ENCODE measurements around the gene NDC80. TPM values are rescaled to one million over a fixed set of nuclear protein-coding genes. Genes with fewer than 3 reads are reported as not detected.

The NDC80 gene
- total and polyA plus RNA-seq, 3 donors from 2014 or later: 8.4 to 15.4 (median 12.9) TPM

- no peak for DNase-seq
- Histone ChIP-seq H3K4me3 (no peak overlapping the region), H3K27me3 (no peaks in the 10 kb centered on the region), H3K27ac (no peak overlapping the region), H3K9me3 (no peaks in the 10 kb centered on the region), H3K4me1 (no peaks in the 10 kb centered on the region), H3K36me3 (ENCODE audit: low read depth, missing control alignments) (no peaks in the 10 kb centered on the region)
- TF ChIP-seq CTCF (IDR thresholded peaks at IDR 0.05) (no peak), POLR2A (IDR thresholded peaks at IDR 0.05) (no peak)
- intact Hi-C loops (cut with DNase I; ENCODE audit: low total_unique reads): no loop called here
- 75 to 78% methylated on average over 4 of the region's 4 CpGs for WGBS, 2 donors
These were observed 34.9 kb upstream of the NDC80 start for GRCh38 chr18:2536493-2536892.

- Histone ChIP-seq H3K4me3 (no peak overlapping the region), H3K4me1 (no peaks in the 10 kb centered on the region), H3K27me3 (no peaks in the 10 kb centered on the region), H3K36me3 (ENCODE audit: low read depth, missing control alignments) (no peaks in the 10 kb centered on the region), H3K9me3 (no peaks in the 10 kb centered on the region), H3K27ac (no peak overlapping the region)
- TF ChIP-seq CTCF (IDR thresholded peaks at IDR 0.05) (no peak), POLR2A (IDR thresholded peaks at IDR 0.05) (no peak)
- intact Hi-C loops (cut with DNase I; ENCODE audit: low total_unique reads): no loop called here
- WGBS, 2 donors: 51 to 53% methylated on average over 3 of the region's 3 CpGs
- no peak for DNase-seq
These were observed 34.1 kb upstream of the NDC80 start for GRCh38 chr18:2537296-2537695.

GRCh38 chr18:2538236-2538635 lies 33.1 kb upstream of the NDC80 start:
- Histone ChIP-seq H3K4me3 (no peak overlapping the region), H3K36me3 (ENCODE audit: low read depth, missing control alignments) (no peaks in the 10 kb centered on the region), H3K4me1 (no peaks in the 10 kb centered on the region), H3K27ac (no peak overlapping the region), H3K9me3 (no peaks in the 10 kb centered on the region), H3K27me3 (no peaks in the 10 kb centered on the region)
- TF ChIP-seq POLR2A (IDR thresholded peaks at IDR 0.05) (no peak), CTCF (IDR thresholded peaks at IDR 0.05) (no peak)
- 69 to 80% methylated on average over 1 of the region's 1 CpG for WGBS, 2 donors
- peak; percentile 35 for DNase-seq
- intact Hi-C loops (cut with DNase I; ENCODE audit: low total_unique reads): no loop called here

GRCh38 chr18:2538844-2539243 lies 32.5 kb upstream of the NDC80 start:
- no peak overlapping the region for H3K4me3 ChIP-seq
- no peaks in the 10 kb centered on the region for H3K27me3 ChIP-seq
- intact Hi-C loops (cut with DNase I; ENCODE audit: low total_unique reads): no loop called here
- WGBS, 2 donors: 65 to 72% methylated on average over 1 of the region's 1 CpG
- H3K27ac ChIP-seq: no peak overlapping the region
- H3K4me1 ChIP-seq: no peaks in the 10 kb centered on the region
- DNase-seq: no peak
- H3K36me3 ChIP-seq (ENCODE audit: low read depth, missing control alignments): no peaks in the 10 kb centered on the region
- TF ChIP-seq CTCF (IDR thresholded peaks at IDR 0.05): no peak
- TF ChIP-seq POLR2A (IDR thresholded peaks at IDR 0.05): no peak
- no peaks in the 10 kb centered on the region for H3K9me3 ChIP-seq

- H3K4me3 ChIP-seq: no peak overlapping the region
- H3K27me3 ChIP-seq: no peaks in the 10 kb centered on the region
- H3K27ac ChIP-seq: no peak overlapping the region
- H3K36me3 ChIP-seq (ENCODE audit: low read depth, missing control alignments): no peaks in the 10 kb centered on the region
- no peaks in the 10 kb centered on the region for H3K9me3 ChIP-seq
- intact Hi-C loops (cut with DNase I; ENCODE audit: low total_unique reads): no loop called here
- WGBS, 2 donors: 69 to 71% methylated on average over 4 of the region's 4 CpGs
- TF ChIP-seq POLR2A (IDR thresholded peaks at IDR 0.05): no peak
- no peak for TF ChIP-seq CTCF (IDR thresholded peaks at IDR 0.05)
- no peaks in the 10 kb centered on the region for H3K4me1 ChIP-seq
- DNase-seq: no peak
These were observed 30.8 kb upstream of the NDC80 start for GRCh38 chr18:2540575-2540974.

Data from testis (tissue), 3 donors.